CD14-positive monocyte (primary cell): Measurements from ENCODE around the gene TRAPPC5. TPM values are rescaled to one million over a fixed set of nuclear protein-coding genes. Genes with fewer than 3 reads are reported as not detected.

Experiments
- DNase-seq, 3 donors: peaks; one replicate each; pipeline ENCODE4 v3.0.0-alpha.2; 2011 to 2022
- H2AFZ ChIP-seq: 2 replicates; pipeline ENCODE4 v1.6.0; 2012; ENCODE audit warnings: mild to moderate bottlenecking, low read depth, low read length, inconsistent platforms; ENCODE audit not compliant: insufficient read depth, poor library complexity, severe bottlenecking
- H3K27ac ChIP-seq, 2 donors: 1 replicate in 1 of 2; 2 replicates in 1 of 2; pipeline ENCODE4 v1.5.1; 2012 to 2013; ENCODE audit warnings: low read length in 2 of 2, control low read depth in 1 of 2, inconsistent platforms in 1 of 2, low read depth in 1 of 2, mild to moderate bottlenecking in 1 of 2
- H3K27me3 ChIP-seq, 2 donors: one replicate each; pipeline versions ENCODE4 v1.6.0 to v1.6.1; 2011 to 2013; ENCODE audit warnings: low read length in 2 of 2; ENCODE audit not compliant: control insufficient read depth in 2 of 2, insufficient read depth in 2 of 2
- H3K36me3 ChIP-seq, 2 donors: replicated peaks in 1 of 2; 1 replicate in 1 of 2; 2 replicates in 1 of 2; pipeline versions ENCODE4 v1.5.1 to v1.6.1; 2012 to 2013; ENCODE audit warnings: low read length in 2 of 2, control low read depth in 1 of 2, inconsistent platforms in 1 of 2, mild to moderate bottlenecking in 1 of 2; ENCODE audit not compliant: insufficient read depth in 2 of 2, control insufficient read depth in 1 of 2
- H3K4me1 ChIP-seq, 2 donors: 1 replicate in 1 of 2; 2 replicates in 1 of 2; pipeline versions ENCODE4 v1.5.1 to v1.6.1; 2012 to 2013; ENCODE audit warnings: low read length in 2 of 2, control low read depth in 1 of 2, inconsistent platforms in 1 of 2, mild to moderate bottlenecking in 1 of 2, moderate library complexity in 1 of 2; ENCODE audit not compliant: insufficient read depth in 2 of 2, control insufficient read depth in 1 of 2
- H3K4me2 ChIP-seq: replicated peaks from 2 replicates; pipeline ENCODE3; 2012; ENCODE audit warnings: low read length, moderate library complexity, mild to moderate bottlenecking; ENCODE audit not compliant: poor library complexity, severe bottlenecking; ENCODE audit errors: extremely low read depth
- H3K4me3 ChIP-seq, 3 experiments: fragments of 200-600 bp in 1 of 3; sonication (generic) in 1 of 3; replicated peaks in 1 of 3; 1 replicate in 2 of 3; 2 replicates in 1 of 3; pipeline ENCODE4 v1.5.1; 2011 to 2013; ENCODE audit warnings: low read length in 3 of 3, mild to moderate bottlenecking in 3 of 3, control low read depth in 2 of 3, low read depth in 2 of 3, inconsistent platforms in 1 of 3, moderate library complexity in 1 of 3
- H3K79me2 ChIP-seq: 2 replicates; pipeline ENCODE4 v1.6.0; 2012; ENCODE audit warnings: mild to moderate bottlenecking, control low read depth, inconsistent platforms, low read length, moderate library complexity; ENCODE audit not compliant: insufficient read depth
- H3K9ac ChIP-seq: 2 replicates; pipeline ENCODE4 v1.6.0; 2017; ENCODE audit warnings: low read length, mild to moderate bottlenecking; ENCODE audit not compliant: insufficient read depth, poor library complexity, severe bottlenecking
- H3K9me3 ChIP-seq, 2 donors: replicated peaks in 1 of 2; 1 replicate in 1 of 2; 2 replicates in 1 of 2; pipeline versions ENCODE4 v1.5.1 to v1.6.1; 2012 to 2013; ENCODE audit warnings: low read length in 2 of 2, control low read depth in 1 of 2; ENCODE audit not compliant: control insufficient read depth in 1 of 2, insufficient read depth in 1 of 2
- H4K20me1 ChIP-seq: 2 replicates; pipeline ENCODE4 v1.6.0; 2012; ENCODE audit warnings: mild to moderate bottlenecking, low read length, control low read depth, moderate library complexity; ENCODE audit not compliant: insufficient read depth
- H3K27ac Mint-ChIP-seq, 7 donors: one replicate each; pipeline ENCODE4 v1.8.0; 2020; ENCODE audit warnings: mild to moderate bottlenecking in 7 of 7, mixed read lengths in 7 of 7, moderate library complexity in 6 of 7, inconsistent platforms in 2 of 7
- H3K27me3 Mint-ChIP-seq, 3 donors: one replicate each; pipeline ENCODE4 v1.8.0; 2021 to 2022; ENCODE audit warnings: low read depth in 3 of 3, mild to moderate bottlenecking in 3 of 3, mixed read lengths in 3 of 3, moderate library complexity in 3 of 3, inconsistent platforms in 1 of 3
- H3K36me3 Mint-ChIP-seq, 2 donors: one replicate each; pipeline ENCODE4 v1.8.0; 2020; ENCODE audit warnings: mixed read lengths in 2 of 2, inconsistent platforms in 1 of 2, mild to moderate bottlenecking in 1 of 2
- H3K4me1 Mint-ChIP-seq: one replicate; pipeline ENCODE4 v1.8.0; 2020; ENCODE audit warnings: mild to moderate bottlenecking, mixed read lengths
- H3K4me3 Mint-ChIP-seq, 2 donors: one replicate each; pipeline ENCODE4 v1.8.0; 2020; ENCODE audit warnings: mild to moderate bottlenecking in 2 of 2, mixed read lengths in 2 of 2, moderate library complexity in 1 of 2
- H3K9me3 Mint-ChIP-seq, 7 donors: one replicate each; pipeline ENCODE4 v1.8.0; 2020 to 2022; ENCODE audit warnings: mixed read lengths in 7 of 7, mild to moderate bottlenecking in 6 of 7, moderate library complexity in 6 of 7, inconsistent platforms in 2 of 7
- CTCF ChIP-seq: fragments of 200-600 bp; IDR thresholded peaks from one replicate; pipeline ENCODE4 v1.8.0; 2022; ENCODE audit warnings: antibody characterized with exemption, mild to moderate bottlenecking
- WGBS: methylation state at CpG from one replicate; pipeline ENCODE4 v1.1.5; 2013; ENCODE audit warnings: missing lambda C conversion rate; ENCODE audit not compliant: insufficient coverage; 5-methylcytosine and 5-hydroxymethylcytosine counted together
- intact Hi-C, 2 donors: fragments of 100-400 bp; cut with micrococcal nuclease; formaldehyde crosslinking; loops; one replicate each; pipeline versions ENCODE4 v1.15.0 to v1.15.1; 2023
- polyA minus RNA-seq: library from RNA; depleted of rRNA, polyadenylated mRNA; stranded (reverse); fragments of >200 nt; gene quantifications from 2 replicates; pipeline ENCODE4 v1.2.3, GENCODE V29; 2012
- polyA plus RNA-seq, 3 donors: library from polyadenylated mRNA; depleted of rRNA in 1 of 3; unstranded in 2 of 3; stranded (reverse) in 1 of 3; fragments of 300-500 nt in 2 of 3; fragments of >200 nt in 1 of 3; fragmentation: Illumina TruSeq in 2 of 3; gene quantifications; 1 replicate in 2 of 3; 2 replicates in 1 of 3; pipeline ENCODE4 v1.2.3, GENCODE V29; 2012 to 2021
- total RNA-seq, 12 experiments: library from RNA in 1 of 12; stranded (reverse) in 1 of 12; fragments of 120-200 nt in 1 of 12; gene quantifications; one replicate each; pipeline ENCODE4 v1.2.4 and lab custom pipeline; 2013 to 2026; ENCODE audit warnings: mixed read lengths in 6 of 12, inconsistent platforms in 1 of 12

TRAPPC5 gene
- total RNA-seq (2013), result 217 TPM
- 100 to 1,000 TPM; 126 to 449 (median 414) TPM for polyA plus RNA-seq
- 76.8 and 238 TPM in 2 replicates for polyA minus RNA-seq
- total RNA-seq (lab: John Stamatoyannopoulos, UW), result 1.2 to 13.0 (median 6.6) reads per million in 11 experiments

- Mint-ChIP-seq H3K27me3 (peaks cover 0 to 2% (median 0%) of the 10 kb centered on the region in 3 donors), H3K27ac (peak within 1 kb of the TSS; percentile 95 to 99 (median 98)), H3K4me3 (peak within 1 kb of the TSS; percentile 89 to 92), H3K9me3 (no peaks in the 10 kb centered on the region), H3K4me1 (peaks cover 61% of the 10 kb centered on the region), H3K36me3 (peaks cover 20 to 44% of the 10 kb centered on the region in 2 donors)
- H3K4me3 ChIP-seq, result peak within 1 kb of the TSS; percentile 95 to 99 (median 96)
- intact Hi-C loops, result loop anchor here (2.0 to 5.0 kb wide), 4 partner anchors 33 to 118 kb away; partner anchors contain the start of gene STXBP2 (in 1 of the 2)
- H3K4me1 ChIP-seq, result peaks cover 58 to 70% of the 10 kb centered on the region in 2 donors
- H3K79me2 ChIP-seq, result peaks cover 90% of the 10 kb centered on the region
- H3K27me3 ChIP-seq, result no peaks in the 10 kb centered on the region
- peak; percentile 95 for TF ChIP-seq CTCF
- H4K20me1 ChIP-seq, result peaks cover 30% of the 10 kb centered on the region
- WGBS, result under 1% methylated on average over 59 of the region's 79 CpGs
- H3K27ac ChIP-seq, result peak within 1 kb of the TSS; percentile 96
- no peaks in the 10 kb centered on the region for H3K9me3 ChIP-seq
- peak; percentile 85 to 89 (median 89) for DNase-seq
- H2AFZ ChIP-seq, result peak within 1 kb of the TSS; percentile 68
- H3K4me2 ChIP-seq, result peak within 1 kb of the TSS; percentile 97
- H3K9ac ChIP-seq, result peak within 1 kb of the TSS; percentile 98
- peaks cover 12 to 30% of the 10 kb centered on the region in 2 donors for H3K36me3 ChIP-seq
Observed at GRCh38 chr19:7680606-7681339, at the start of gene TRAPPC5. TRAPPC5 (plus strand) TSS chr19:7680833; CDS start chr19:7682254, 1,421 bp downstream.

- H3K27ac Mint-ChIP-seq, result peak overlapping the region in 2 of 7 donors; percentile 30 to 43
- peaks cover 14 to 31% of the 10 kb centered on the region in 2 donors for H3K36me3 ChIP-seq
- peaks cover 22 to 27% of the 10 kb centered on the region in 2 donors for H3K36me3 Mint-ChIP-seq
- intact Hi-C loops, result loop anchor here in 1 of 2 donors (10.0 kb wide), 1 partner anchor 273 kb away; the partner anchor contains the start of gene MAP2K7
- H2AFZ ChIP-seq, result no peak overlapping the region
- 95% methylated on average over 12 of the region's 12 CpGs for WGBS
- peaks cover 35% of the 10 kb centered on the region for H3K4me1 Mint-ChIP-seq
- H3K9me3 ChIP-seq, result no peaks in the 10 kb centered on the region
- no peaks in the 10 kb centered on the region for H3K27me3 ChIP-seq
- H3K9me3 Mint-ChIP-seq, result peaks cover 0 to 2% (median 0%) of the 10 kb centered on the region in 7 donors
- no peak overlapping the region for H3K4me3 Mint-ChIP-seq
- peaks cover 56% of the 10 kb centered on the region for H3K79me2 ChIP-seq
- H3K27ac ChIP-seq, result no peak overlapping the region
- no peak overlapping the region for H3K4me2 ChIP-seq
- H3K27me3 Mint-ChIP-seq, result peaks cover 0 to 4% (median 2%) of the 10 kb centered on the region in 3 donors
- TF ChIP-seq CTCF, result no peak
- DNase-seq, result no peak
- no peaks in the 10 kb centered on the region for H4K20me1 ChIP-seq
- no peak overlapping the region for H3K4me3 ChIP-seq
- no peak overlapping the region for H3K9ac ChIP-seq
- H3K4me1 ChIP-seq, result peaks cover 26 to 38% of the 10 kb centered on the region in 2 donors
Observed at GRCh38 chr19:7631577-7631976, 49.1 kb upstream of the TRAPPC5 start.
